H1 (cell line): ENCODE data around the gene HPS5. TPM values are rescaled to one million over a fixed set of nuclear protein-coding genes. Genes with fewer than 3 reads are reported as not detected.

ENCODE experiments used
- CTCF ChIA-PET: fragments of 300-600 bp; sonication (Branson Sonifier 250); formaldehyde crosslinking; loops from one replicate; lab custom pipeline; 2021; ENCODE audit not compliant: partially characterized antibody; lab: Charles Lee
- POLR2A ChIA-PET: fragments of 300-600 bp; sonication (Branson Sonifier 250); formaldehyde crosslinking; loops from one replicate; lab custom pipeline; 2021; ENCODE audit warnings: inconsistent platforms; ENCODE audit not compliant: partially characterized antibody; lab: Charles Lee
- DNase-seq, 2 experiments: peaks; one replicate each; pipeline versions ENCODE4 v3.0.0 to v3.0.0-alpha.2; 2010 to 2022; ENCODE audit warnings: low spot score in 2 of 2, low read depth in 1 of 2, mixed read lengths in 1 of 2
- FAIRE-seq: peaks from 2 replicates; lab custom pipeline; 2011; peaks lifted over from hg19 to GRCh38; lab: Jason Lieb, UNC
- H2AFZ ChIP-seq: 2 replicates; pipeline ENCODE4 v1.8.1; 2012; ENCODE audit warnings: low read length, inconsistent platforms
- H2AK5ac ChIP-seq: 2 replicates; pipeline ENCODE4 v1.6.1; 2013; ENCODE audit warnings: low read depth, low read length
- H2BK120ac ChIP-seq: replicated peaks from 2 replicates; pipeline ENCODE3; 2013; ENCODE audit warnings: low read depth, low read length, inconsistent platforms
- H2BK12ac ChIP-seq: 2 replicates; pipeline ENCODE4 v1.6.1; 2013; ENCODE audit warnings: low read depth, low read length
- H2BK15ac ChIP-seq: 2 replicates; pipeline ENCODE4 v1.6.1; 2013; ENCODE audit warnings: low read length
- H2BK20ac ChIP-seq: 2 replicates; pipeline ENCODE4 v1.6.1; 2013; ENCODE audit warnings: low read length
- H2BK5ac ChIP-seq: 2 replicates; pipeline ENCODE4 v1.6.1; 2013; ENCODE audit warnings: low read depth, low read length
- H3K14ac ChIP-seq: 2 replicates; pipeline ENCODE4 v1.6.1; 2013; ENCODE audit warnings: inconsistent platforms; ENCODE audit not compliant: insufficient read length
- H3K18ac ChIP-seq: 2 replicates; pipeline ENCODE4 v1.6.1; 2013; ENCODE audit warnings: low read length; ENCODE audit errors: extremely low read depth
- H3K23ac ChIP-seq: 2 replicates; pipeline ENCODE4 v1.6.1; 2013; ENCODE audit warnings: inconsistent platforms; ENCODE audit not compliant: insufficient read length
- H3K23me2 ChIP-seq: 2 replicates; pipeline ENCODE4 v1.6.1; 2013; ENCODE audit warnings: low read depth, low read length
- H3K27ac ChIP-seq: 2 replicates; pipeline ENCODE4 v1.6.1; 2011; ENCODE audit warnings: low read depth, low read length, inconsistent platforms
- H3K27me3 ChIP-seq, 4 experiments: replicated peaks in 1 of 4; 1 replicate in 1 of 4; 2 replicates in 3 of 4; pipeline versions ENCODE4 v1.6.1 to v1.8.1; 2011 to 2013; ENCODE audit warnings: low read length in 3 of 4, mild to moderate bottlenecking in 3 of 4, inconsistent platforms in 2 of 4, mixed read lengths in 2 of 4, moderate library complexity in 1 of 4; ENCODE audit not compliant: control insufficient read depth in 3 of 4, insufficient read depth in 3 of 4; ENCODE audit errors: extremely low read depth in 1 of 4
- H3K36me3 ChIP-seq, 4 experiments: 2 replicates each; pipeline versions ENCODE4 v1.6.1 to v1.8.1; 2011 to 2013; ENCODE audit warnings: mild to moderate bottlenecking in 4 of 4, low read length in 3 of 4, moderate library complexity in 2 of 4, control low read depth in 1 of 4, inconsistent platforms in 1 of 4; ENCODE audit not compliant: insufficient read depth in 4 of 4, control insufficient read depth in 2 of 4
- H3K4ac ChIP-seq: replicated peaks from 2 replicates; pipeline ENCODE3; 2013; ENCODE audit warnings: low read length, low read depth, mixed read lengths, inconsistent platforms; ENCODE audit not compliant: insufficient read length
- H3K4me1 ChIP-seq, 4 experiments: replicated peaks in 1 of 4; 1 replicate in 1 of 4; 2 replicates in 3 of 4; pipeline versions ENCODE4 v1.6.1 to v1.8.1; 2011 to 2013; ENCODE audit warnings: low read length in 3 of 4, inconsistent platforms in 2 of 4, mixed read lengths in 1 of 4; ENCODE audit not compliant: insufficient read depth in 4 of 4, control insufficient read depth in 3 of 4
- H3K4me2 ChIP-seq, 2 experiments: 2 replicates each; pipeline versions ENCODE4 v1.6.1 to v1.8.1; 2011 to 2013; ENCODE audit warnings: low read depth in 2 of 2, low read length in 2 of 2, control low read depth in 1 of 2, inconsistent platforms in 1 of 2, mild to moderate bottlenecking in 1 of 2; ENCODE audit not compliant: insufficient read depth in 1 of 2
- H3K4me3 ChIP-seq, 4 experiments: fragments of 200-600, 300-600 bp in 1 of 4; sonication (generic), shearing (Covaris generic), sonication (Bioruptor Twin) in 1 of 4; 2 replicates each; pipeline versions ENCODE4 v1.5.1 to v1.8.1; 2011 to 2016; ENCODE audit warnings: low read length in 4 of 4, low read depth in 3 of 4, control low read depth in 2 of 4, inconsistent platforms in 2 of 4, mild to moderate bottlenecking in 2 of 4, mixed read lengths in 1 of 4, moderate library complexity in 1 of 4; ENCODE audit not compliant: insufficient read depth in 2 of 4; ENCODE audit errors: extremely low read depth in 1 of 4
- H3K56ac ChIP-seq: replicated peaks from 2 replicates; pipeline ENCODE3; 2013; ENCODE audit warnings: low read depth, mild to moderate bottlenecking, mixed read lengths, low read length, inconsistent platforms; ENCODE audit not compliant: insufficient read length
- H3K79me1 ChIP-seq: 2 replicates; pipeline ENCODE4 v1.6.1; 2013; ENCODE audit warnings: low read depth, low read length, control low read depth
- H3K79me2 ChIP-seq, 2 experiments: 2 replicates each; pipeline versions ENCODE4 v1.6.1 to v1.8.1; 2012 to 2013; ENCODE audit warnings: low read length in 2 of 2, mild to moderate bottlenecking in 2 of 2, inconsistent platforms in 1 of 2; ENCODE audit not compliant: insufficient read depth in 2 of 2, control insufficient read depth in 1 of 2
- H3K9ac ChIP-seq, 4 experiments: replicated peaks in 1 of 4; 1 replicate in 1 of 4; 2 replicates in 3 of 4; pipeline versions ENCODE4 v1.6.1 to v1.8.1; 2011 to 2013; ENCODE audit warnings: low read depth in 3 of 4, low read length in 3 of 4, control low read depth in 2 of 4, mild to moderate bottlenecking in 2 of 4, moderate library complexity in 2 of 4, inconsistent platforms in 1 of 4; ENCODE audit errors: extremely low read depth in 1 of 4
- H3K9me3 ChIP-seq, 2 experiments: 2 replicates each; pipeline versions ENCODE4 v1.6.1 to v1.8.1; 2012 to 2013; ENCODE audit warnings: mild to moderate bottlenecking in 2 of 2, moderate library complexity in 2 of 2, control low read depth in 1 of 2, inconsistent platforms in 1 of 2, low read depth in 1 of 2, low read length in 1 of 2, mixed read lengths in 1 of 2; ENCODE audit not compliant: insufficient read depth in 2 of 2
- H4K20me1 ChIP-seq, 2 experiments: replicated peaks in 1 of 2; 2 replicates each; pipeline versions ENCODE3 to v1.8.1; 2011 to 2013; ENCODE audit warnings: inconsistent platforms in 2 of 2, low read length in 2 of 2, mild to moderate bottlenecking in 1 of 2; ENCODE audit not compliant: insufficient read depth in 2 of 2, control insufficient read depth in 1 of 2
- H4K5ac ChIP-seq: 2 replicates; pipeline ENCODE4 v1.6.1; 2013; ENCODE audit warnings: low read length, low read depth, mixed read lengths, inconsistent platforms; ENCODE audit not compliant: insufficient read length
- H4K8ac ChIP-seq: 2 replicates; pipeline ENCODE4 v1.8.0; 2013; ENCODE audit warnings: mild to moderate bottlenecking, moderate library complexity, low read length, inconsistent platforms; ENCODE audit not compliant: insufficient read depth; ENCODE audit errors: extremely low read depth
- H4K91ac ChIP-seq: replicated peaks from 2 replicates; pipeline ENCODE3; 2013; ENCODE audit warnings: low read length, mixed read lengths, inconsistent platforms; ENCODE audit not compliant: insufficient read length
- BACH1 ChIP-seq: IDR thresholded peaks from 2 replicates; pipeline ENCODE4 v1.6.1; 2012; ENCODE audit warnings: low read length, improper control_type of control experiment
- WGBS, 2 experiments: shearing (Covaris generic) in 1 of 2; methylation state at CpG; one replicate each; pipeline versions ENCODE4 v1.1.6 to v1.1.7; 2013 to 2015; ENCODE audit warnings: low lambda C conversion rate in 2 of 2, mixed read lengths in 2 of 2, inconsistent platforms in 1 of 2, low coverage in 1 of 2, missing lambda C conversion rate in 1 of 2; ENCODE audit not compliant: insufficient replicate concordance in 2 of 2, insufficient coverage in 1 of 2, insufficient read length in 1 of 2; ENCODE audit errors: extremely low coverage in 1 of 2, missing lambda C conversion rate in 1 of 2; 5-methylcytosine and 5-hydroxymethylcytosine counted together
- polyA plus RNA-seq, 7 experiments: library from polyadenylated mRNA; depleted of rRNA in 3 of 7; stranded (reverse) in 5 of 7; unstranded in 2 of 7; fragments of >200 nt in 5 of 7; fragments of 200-250 nt in 2 of 7; gene quantifications; 1 replicate in 5 of 7; 2 replicates in 1 of 7; 4 replicates in 1 of 7; pipeline versions ENCODE4 v1.2.1 to v1.2.3, GENCODE V29; 2011 to 2013; ENCODE audit warnings: missing spikeins in 2 of 7, mixed read lengths in 2 of 7
- total RNA-seq: library from RNA; stranded (reverse); fragmentation: NEBNext Ultra II Directional; extraction: Animal tissue kit (Norgen Biotek cat#: 25700); gene quantifications from 2 replicates; pipeline ENCODE4 v1.2.1, GENCODE V29; 2021

The HPS5 gene
- total and polyA plus RNA-seq, 2 of the 8 experiments (the other 6 are each of a cell fraction or from before 2014, with no cell fraction given), result 5.0 to 18.5 TPM

- FAIRE-seq, result no peak
- no peaks in the 10 kb centered on the region for H3K27me3 ChIP-seq
- H3K14ac ChIP-seq, result no peak overlapping the region
- peaks cover 6 to 34% (median 21%) of the 10 kb centered on the region in 4 experiments for H3K36me3 ChIP-seq
- H4K91ac ChIP-seq, result no peak overlapping the region
- no peak overlapping the region for H3K4me3 ChIP-seq
- no peak overlapping the region for H3K27ac ChIP-seq
- no peak overlapping the region for H3K4ac ChIP-seq
- H3K18ac ChIP-seq, result no peak overlapping the region
- H2AFZ ChIP-seq, result no peak overlapping the region
- no peak overlapping the region for H3K9ac ChIP-seq
- no peaks in the 10 kb centered on the region for H3K79me2 ChIP-seq
- no peak overlapping the region for H4K8ac ChIP-seq
- H4K5ac ChIP-seq, result no peak overlapping the region
- no peaks in the 10 kb centered on the region for H4K20me1 ChIP-seq
- no peak for TF ChIP-seq BACH1
- H3K56ac ChIP-seq, result no peak overlapping the region
- no peaks in the 10 kb centered on the region; a peak in 1 of 7 replicates for H3K4me1 ChIP-seq
- no peak overlapping the region for H2BK5ac ChIP-seq
- H2BK20ac ChIP-seq, result no peak overlapping the region
- no peak for DNase-seq
- H2BK12ac ChIP-seq, result no peak overlapping the region
- no peak overlapping the region for H2BK120ac ChIP-seq
- no peaks in the 10 kb centered on the region; a peak in 1 of 4 replicates for H3K9me3 ChIP-seq
- POLR2A ChIA-PET, result interaction anchor here (0.6 to 1.4 kb wide), 2 partner anchors 9 to 10 kb away, joined by 3 to 5 read pairs; no protein-coding TSS in a partner anchor
- no peak overlapping the region for H2AK5ac ChIP-seq
- no peaks in the 10 kb centered on the region for H3K79me1 ChIP-seq
- no peaks in the 10 kb centered on the region for H3K23me2 ChIP-seq
- WGBS, 2 experiments, result 87% methylated on average over 5 of the region's 5 CpGs; no CpG with 5 or more reads in 1 of the 2 experiments
- H3K4me2 ChIP-seq, result no peak overlapping the region
- CTCF ChIA-PET, result interaction anchor here (0.9 to 1.2 kb wide), 2 partner anchors 10 to 34 kb away, joined by 3 read pairs; no protein-coding TSS in a partner anchor
- H2BK15ac ChIP-seq, result no peak overlapping the region
- H3K23ac ChIP-seq, result no peak overlapping the region
Measured at GRCh38 chr11:18277565-18278271, 44.2 kb downstream of the HPS5 start.
